NCI-H1105 treated with DMSO at 0.1 percent for 48 hours (cell line): ENCODE measurements around the gene MAPK8IP2.

ENCODE experiments used
- DNase-seq: peaks from one replicate; lab custom pipeline; 2025; lab: John Stamatoyannopoulos, UW

Gene MAPK8IP2

GRCh38 chr22:50600538-50600937 is at the start of gene MAPK8IP2:
TSS of gene MAPK8IP2 (plus strand) at chr22:50600793. CDS start at chr22:50600819, 26 bp downstream.
- peak; percentile 35 for DNase-seq

- DNase-seq, result no peak
These were observed 49.3 kb upstream of the MAPK8IP2 start for GRCh38 chr22:50551160-50551752.

GRCh38 chr22:50553310-50553709 is 47.3 kb upstream of the MAPK8IP2 start:
- DNase-seq, result no peak

- DNase-seq, result no peak
These were observed 43.9 kb upstream of the MAPK8IP2 start for GRCh38 chr22:50556703-50557102.

- DNase-seq, result no peak
These were observed 40.6 kb upstream of the MAPK8IP2 start for GRCh38 chr22:50560034-50560433.

- no peak for DNase-seq
These were observed 38.9 kb upstream of the MAPK8IP2 start for GRCh38 chr22:50561401-50562358.

- DNase-seq, result peak; percentile 92
These were observed 37.8 kb upstream of the MAPK8IP2 start, which contains the start of gene SYCE3 for GRCh38 chr22:50562523-50563412. TSS of gene SYCE3 (minus strand) at chr22:50562919. CDS start at chr22:50556405, 6,514 bp downstream.

GRCh38 chr22:50563413-50564160 is 37.0 kb upstream of the MAPK8IP2 start:
- no peak for DNase-seq

GRCh38 chr22:50564289-50564688 is 36.3 kb upstream of the MAPK8IP2 start:
- no peak for DNase-seq

- DNase-seq, result no peak
These were observed 32.8 kb upstream of the MAPK8IP2 start for GRCh38 chr22:50567721-50568252.

GRCh38 chr22:50568626-50569025 is 32.0 kb upstream of the MAPK8IP2 start:
- DNase-seq, result no peak

GRCh38 chr22:50569041-50569459 is 31.5 kb upstream of the MAPK8IP2 start:
- DNase-seq, result no peak

GRCh38 chr22:50569896-50570535 is 30.6 kb upstream of the MAPK8IP2 start:
- DNase-seq, result no peak

GRCh38 chr22:50570861-50571260 is 29.7 kb upstream of the MAPK8IP2 start:
- no peak for DNase-seq

- no peak for DNase-seq
These were observed 29.1 kb upstream of the MAPK8IP2 start for GRCh38 chr22:50571264-50572175.

GRCh38 chr22:50572965-50573364 is 27.6 kb upstream of the MAPK8IP2 start:
- DNase-seq, result no peak

GRCh38 chr22:50573491-50574382 is 26.9 kb upstream of the MAPK8IP2 start:
- DNase-seq, result no peak

- no peak for DNase-seq
These were observed 26.2 kb upstream of the MAPK8IP2 start for GRCh38 chr22:50574383-50574755.
